ENCODE data around the gene RAI2. TPM values are rescaled to one million over a fixed set of nuclear protein-coding genes. Genes with fewer than 3 reads are reported as not detected.

Gene RAI2
- total RNA-seq, 1 experiment from 2014 or later = not detected

- CTCF ChIA-PET = interaction anchor here (0.6 kb wide), 1 partner anchor 64 kb away, joined by 4 read pairs; no protein-coding TSS in a partner anchor
- peak; percentile 16 for DNase-seq (ENCODE audit: unreplicated experiment)
- Mint-ChIP-seq H3K36me3 (ENCODE audit: insufficient read depth, unreplicated experiment) (no peaks in the 10 kb centered on the region), H3K9me3 (ENCODE audit: unreplicated experiment) (peaks cover 14% of the 10 kb centered on the region), H3K4me1 (ENCODE audit: insufficient read depth, unreplicated experiment) (no peaks in the 10 kb centered on the region), H3K27me3 (ENCODE audit: insufficient read depth, unreplicated experiment) (peaks cover 39% of the 10 kb centered on the region), H3K4me3 (ENCODE audit: unreplicated experiment) (no peak overlapping the region), H3K27ac (ENCODE audit: low read depth, unreplicated experiment) (no peak overlapping the region)
- no TSS peak for BruUV-seq (replicated peaks)
- intact Hi-C loops (cut with micrococcal nuclease) = no loop called here
- POLR2A ChIA-PET = no interaction called here
- TF ChIP-seq CTCF (IDR thresholded peaks at IDR 0.05; ENCODE audit: unreplicated experiment) = no peak
These were observed 15.0 kb upstream of the RAI2 start for GRCh38 chrX:17876135-17876534.

GRCh38 chrX:17869580-17869979, 8.5 kb upstream of the RAI2 start:
- H3K4me3 Mint-ChIP-seq (ENCODE audit: unreplicated experiment) = no peak overlapping the region
- TF ChIP-seq CTCF (IDR thresholded peaks at IDR 0.05; ENCODE audit: unreplicated experiment) = no peak

DNA sequence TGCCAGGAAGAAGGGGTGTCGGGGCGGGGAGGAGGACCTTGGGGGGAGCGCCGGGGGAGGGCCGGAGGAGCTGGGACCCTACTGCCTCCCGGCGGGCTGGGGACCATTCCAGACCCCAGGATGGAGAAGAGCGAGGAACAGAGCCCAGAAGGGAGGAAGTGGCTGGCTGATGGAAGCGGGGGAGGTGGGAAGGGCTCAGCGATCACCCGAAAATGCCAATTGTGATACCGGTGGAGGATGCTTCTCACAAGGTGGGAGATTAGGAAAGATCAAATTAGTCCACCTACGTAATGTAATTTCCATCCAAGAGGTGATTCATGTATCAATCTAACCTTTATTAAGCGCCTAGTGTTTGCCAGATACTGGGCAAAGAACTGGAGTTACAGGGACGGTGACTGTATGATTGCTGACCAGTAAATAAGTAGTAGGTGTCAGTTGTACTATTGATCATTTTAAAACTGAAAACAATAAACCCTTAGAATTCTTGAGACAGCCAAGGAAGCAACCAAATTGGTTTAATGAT, 452 bp upstream of the RAI2 start:
- POLR2A ChIA-PET = no interaction called here
- Mint-ChIP-seq H3K4me3 (ENCODE audit: unreplicated experiment) (peak overlapping the region; percentile 8), H3K9me3 (ENCODE audit: unreplicated experiment) (no peaks in the 10 kb centered on the region), H3K27me3 (ENCODE audit: insufficient read depth, unreplicated experiment) (peaks cover 69% of the 10 kb centered on the region), H3K36me3 (ENCODE audit: insufficient read depth, unreplicated experiment) (peaks cover 7% of the 10 kb centered on the region), H3K4me1 (ENCODE audit: insufficient read depth, unreplicated experiment) (peaks cover 6% of the 10 kb centered on the region), H3K27ac (ENCODE audit: low read depth, unreplicated experiment) (no peak overlapping the region)
- TF ChIP-seq CTCF (IDR thresholded peaks at IDR 0.05; ENCODE audit: unreplicated experiment) = no peak
- no peak for DNase-seq (ENCODE audit: unreplicated experiment)
- BruUV-seq (replicated peaks) = no TSS peak
- intact Hi-C loops (cut with micrococcal nuclease) = no loop called here
- CTCF ChIA-PET = no interaction called here

More at GRCh38 chrX:17869580-17869979, 8.5 kb upstream of the RAI2 start:
- ChIA-PET POLR2A (interaction anchor here (0.7 kb wide), 1 partner anchor 81 kb away, joined by 3 read pairs; no protein-coding TSS in a partner anchor), CTCF (interaction anchor here (0.6 to 1.4 kb wide), 3 partner anchors 47 to 81 kb away, joined by 3 to 5 read pairs (median 4); no protein-coding TSS in a partner anchor)
- no peak for DNase-seq (ENCODE audit: unreplicated experiment)
- Mint-ChIP-seq H3K36me3 (ENCODE audit: insufficient read depth, unreplicated experiment) (no peaks in the 10 kb centered on the region), H3K27ac (ENCODE audit: low read depth, unreplicated experiment) (no peak overlapping the region), H3K27me3 (ENCODE audit: insufficient read depth, unreplicated experiment) (peaks cover 26% of the 10 kb centered on the region), H3K4me1 (ENCODE audit: insufficient read depth, unreplicated experiment) (no peaks in the 10 kb centered on the region), H3K9me3 (ENCODE audit: unreplicated experiment) (peaks cover 7% of the 10 kb centered on the region)
- intact Hi-C loops (cut with micrococcal nuclease) = no loop called here
- no TSS peak for BruUV-seq (replicated peaks)

GRCh38 chrX:17860179-17860780, 818 bp downstream of the RAI2 start:
- peaks cover 7% of the 10 kb centered on the region for H3K36me3 Mint-ChIP-seq (ENCODE audit: insufficient read depth, unreplicated experiment)
- TF ChIP-seq CTCF (IDR thresholded peaks at IDR 0.05; ENCODE audit: unreplicated experiment) = no peak
- peaks cover 6% of the 10 kb centered on the region for H3K4me1 Mint-ChIP-seq (ENCODE audit: insufficient read depth, unreplicated experiment)
- peaks cover 82% of the 10 kb centered on the region for H3K27me3 Mint-ChIP-seq (ENCODE audit: insufficient read depth, unreplicated experiment)
- no peaks in the 10 kb centered on the region for H3K9me3 Mint-ChIP-seq (ENCODE audit: unreplicated experiment)
- ChIA-PET CTCF (no interaction called here), POLR2A (no interaction called here)
- BruUV-seq (replicated peaks) = no TSS peak
- intact Hi-C loops (cut with micrococcal nuclease) = no loop called here
- H3K4me3 Mint-ChIP-seq (ENCODE audit: unreplicated experiment) = peak overlapping the region; percentile 13
- H3K27ac Mint-ChIP-seq (ENCODE audit: low read depth, unreplicated experiment) = no peak overlapping the region
- DNase-seq (ENCODE audit: unreplicated experiment) = no peak
